Activated T-cell treated with anti-CD3 and anti-CD28 coated beads for 1 hour (primary cell): ENCODE data around the gene SENP3.

Experiments used
- DNase-seq: peaks from one replicate; pipeline ENCODE4 v3.0.0-alpha.2; 2020; ENCODE audit warnings: low read depth

The SENP3 gene

DNA sequence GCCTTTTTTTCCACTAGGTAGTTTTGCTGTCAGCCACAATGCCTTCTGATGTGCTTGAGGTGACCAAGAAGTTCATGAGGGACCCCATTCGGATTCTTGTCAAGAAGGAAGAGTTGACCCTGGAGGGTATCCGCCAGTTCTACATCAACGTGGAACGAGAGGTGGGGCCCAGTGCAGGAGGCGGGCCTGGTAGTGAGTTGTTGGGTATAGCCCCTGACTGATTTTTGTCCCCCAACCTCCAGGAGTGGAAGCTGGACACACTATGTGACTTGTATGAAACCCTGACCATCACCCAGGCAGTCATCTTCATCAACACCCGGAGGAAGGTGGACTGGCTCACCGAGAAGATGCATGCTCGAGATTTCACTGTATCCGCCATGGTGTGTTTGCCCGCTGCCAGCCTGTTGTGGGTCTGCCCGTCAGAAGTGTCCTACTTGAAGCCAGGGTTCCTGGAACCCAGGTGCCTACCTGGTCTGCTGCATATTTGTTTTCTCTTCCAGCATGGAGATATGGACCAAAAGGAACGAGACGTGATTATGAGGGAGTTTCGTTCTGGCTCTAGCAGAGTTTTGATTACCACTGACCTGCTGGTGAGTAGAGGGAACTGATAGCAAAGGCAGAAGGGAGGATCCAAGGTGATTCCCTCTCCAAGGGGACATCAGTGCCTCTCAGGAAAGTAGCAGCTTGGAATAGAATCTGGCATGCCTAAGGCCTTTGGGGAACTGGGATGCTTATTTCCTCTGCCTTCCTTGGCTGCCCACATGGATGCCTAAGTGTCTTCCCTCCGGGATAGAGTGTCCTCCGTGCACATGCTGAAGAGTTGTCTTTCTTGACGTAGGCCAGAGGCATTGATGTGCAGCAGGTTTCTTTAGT lies 15.8 kb downstream of the SENP3 start:
- DNase-seq: no peak

DNA sequence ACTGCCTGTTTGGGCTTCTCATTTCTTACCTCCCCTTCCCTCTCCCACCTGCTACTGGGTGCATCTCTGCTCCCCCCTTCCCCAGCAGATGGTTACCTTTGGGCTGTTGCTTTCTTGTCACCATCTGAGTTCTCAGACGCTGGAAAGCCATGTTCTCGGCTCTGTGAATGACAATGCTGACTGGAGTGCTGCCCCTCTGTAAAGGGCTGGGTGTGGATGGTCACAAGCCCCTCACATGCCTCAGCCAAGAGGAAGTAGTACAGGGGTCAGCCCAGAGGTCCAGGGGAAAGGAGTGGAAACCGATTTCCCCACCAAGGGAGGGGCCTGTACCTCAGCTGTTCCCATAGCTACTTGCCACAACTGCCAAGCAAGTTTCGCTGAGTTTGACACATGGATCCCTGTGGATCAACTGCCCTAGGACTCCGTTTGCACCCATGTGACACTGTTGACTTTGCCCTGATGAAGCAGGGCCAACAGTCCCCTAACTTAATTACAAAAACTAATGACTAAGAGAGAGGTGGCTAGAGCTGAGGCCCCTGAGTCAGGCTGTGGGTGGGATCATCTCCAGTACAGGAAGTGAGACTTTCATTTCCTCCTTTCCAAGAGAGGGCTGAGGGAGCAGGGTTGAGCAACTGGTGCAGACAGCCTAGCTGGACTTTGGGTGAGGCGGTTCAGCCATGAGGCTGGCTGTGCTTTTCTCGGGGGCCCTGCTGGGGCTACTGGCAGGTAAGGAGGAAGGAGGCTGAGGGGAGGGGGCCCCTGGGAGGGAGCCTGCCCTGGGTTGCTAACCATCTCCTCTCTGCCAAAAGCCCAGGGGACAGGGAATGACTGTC lies 17.5 kb downstream of the SENP3 start, which contains the start of gene CD68:
TSS of gene CD68 (plus strand) at position 638 of the 833 bp plus-strand sequence. CDS start at position 678, 40 bp downstream.
- DNase-seq: peak; percentile 41

DNA sequence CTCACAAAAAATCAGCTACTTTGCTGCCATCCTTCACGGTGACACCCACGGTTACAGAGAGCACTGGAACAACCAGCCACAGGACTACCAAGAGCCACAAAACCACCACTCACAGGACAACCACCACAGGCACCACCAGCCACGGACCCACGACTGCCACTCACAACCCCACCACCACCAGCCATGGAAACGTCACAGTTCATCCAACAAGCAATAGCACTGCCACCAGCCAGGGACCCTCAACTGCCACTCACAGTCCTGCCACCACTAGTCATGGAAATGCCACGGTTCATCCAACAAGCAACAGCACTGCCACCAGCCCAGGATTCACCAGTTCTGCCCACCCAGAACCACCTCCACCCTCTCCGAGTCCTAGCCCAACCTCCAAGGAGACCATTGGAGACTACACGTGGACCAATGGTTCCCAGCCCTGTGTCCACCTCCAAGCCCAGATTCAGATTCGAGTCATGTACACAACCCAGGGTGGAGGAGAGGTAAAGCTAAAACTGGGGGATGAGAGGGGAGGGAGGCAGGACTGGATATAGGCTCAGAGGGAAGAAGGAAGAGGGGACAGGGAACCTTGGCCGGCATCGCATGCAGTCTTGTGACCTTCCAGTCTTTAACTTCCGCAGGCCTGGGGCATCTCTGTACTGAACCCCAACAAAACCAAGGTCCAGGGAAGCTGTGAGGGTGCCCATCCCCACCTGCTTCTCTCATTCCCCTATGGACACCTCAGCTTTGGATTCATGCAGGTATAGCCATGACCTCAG lies 18.3 kb downstream of the SENP3 start:
- DNase-seq: no peak

DNA sequence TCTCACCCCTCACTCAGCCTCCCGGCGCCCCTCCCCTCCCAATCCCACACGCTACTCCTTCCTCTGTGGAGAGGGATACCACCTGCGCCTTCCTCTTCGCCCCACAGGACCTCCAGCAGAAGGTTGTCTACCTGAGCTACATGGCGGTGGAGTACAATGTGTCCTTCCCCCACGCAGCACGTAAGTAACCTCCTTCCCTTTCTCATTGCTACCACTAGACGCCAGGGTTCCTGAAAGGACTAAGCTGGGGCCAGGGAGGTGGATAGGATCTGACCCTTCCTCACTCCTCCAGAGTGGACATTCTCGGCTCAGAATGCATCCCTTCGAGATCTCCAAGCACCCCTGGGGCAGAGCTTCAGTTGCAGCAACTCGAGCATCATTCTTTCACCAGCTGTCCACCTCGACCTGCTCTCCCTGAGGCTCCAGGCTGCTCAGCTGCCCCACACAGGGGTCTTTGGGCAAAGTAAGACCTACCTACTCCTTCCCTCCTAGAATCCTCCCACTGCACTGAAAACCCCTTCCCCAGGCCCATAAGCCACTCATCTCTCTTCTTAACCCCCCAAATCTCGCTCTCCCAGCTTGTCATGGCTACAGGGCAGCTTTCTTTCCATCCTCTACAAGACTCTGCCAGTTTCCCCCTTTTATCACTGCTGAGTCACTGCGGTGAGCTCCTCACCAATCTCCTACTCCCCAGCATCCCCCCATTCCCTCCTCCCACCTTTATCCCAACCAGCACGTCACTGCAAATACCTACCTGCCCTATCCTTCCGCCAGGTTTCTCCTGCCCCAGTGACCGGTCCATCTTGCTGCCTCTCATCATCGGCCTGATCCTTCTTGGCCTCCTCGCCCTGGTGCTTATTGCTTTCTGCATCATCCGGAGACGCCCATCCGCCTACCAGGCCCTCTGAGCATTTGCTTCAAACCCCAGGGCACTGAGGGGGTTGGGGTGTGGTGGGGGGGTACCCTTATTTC lies 19.2 kb downstream of the SENP3 start:
- DNase-seq: no peak

DNA sequence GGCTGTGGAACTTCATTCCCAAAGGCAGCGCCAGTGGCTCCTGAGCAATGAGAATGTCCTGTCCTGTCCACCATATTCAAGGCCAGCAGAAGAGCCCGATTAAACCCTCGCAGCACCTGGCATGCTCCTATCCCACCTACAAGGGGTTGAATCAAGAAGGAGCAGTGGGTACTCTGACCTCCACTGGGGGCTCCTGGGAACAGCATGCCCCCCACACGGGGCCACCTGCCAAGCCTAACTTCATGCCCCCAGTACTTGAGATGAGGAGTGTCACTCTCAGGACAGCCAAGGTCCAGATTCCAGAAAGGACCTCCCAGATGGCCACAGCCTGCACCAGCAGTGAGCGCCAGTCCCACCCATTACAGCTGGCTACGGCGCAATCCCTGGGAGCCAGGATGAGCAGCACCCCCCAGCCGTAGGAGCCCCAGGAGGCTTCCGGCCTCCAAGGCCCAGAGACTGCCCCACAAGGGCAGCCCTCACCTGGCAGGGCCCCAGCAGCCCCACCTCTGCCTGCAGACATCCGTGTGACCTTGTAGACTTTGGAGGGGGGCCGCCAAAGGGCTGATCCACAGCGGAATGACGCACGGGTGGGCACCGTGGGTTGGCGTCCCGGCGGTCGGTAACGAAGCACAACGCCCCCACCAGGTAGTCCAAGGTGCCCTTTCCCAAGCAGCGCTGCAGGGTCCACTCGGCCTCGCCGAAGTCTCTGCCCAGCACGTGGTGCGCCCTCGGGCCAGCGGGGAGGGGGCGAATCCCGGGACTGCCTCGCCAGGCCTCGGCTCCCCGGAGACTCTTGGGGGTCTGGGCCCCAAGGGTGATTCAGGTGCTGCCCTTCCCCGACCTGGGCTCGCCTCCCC lies 20.9 kb downstream of the SENP3 start:
- no peak for DNase-seq

DNA sequence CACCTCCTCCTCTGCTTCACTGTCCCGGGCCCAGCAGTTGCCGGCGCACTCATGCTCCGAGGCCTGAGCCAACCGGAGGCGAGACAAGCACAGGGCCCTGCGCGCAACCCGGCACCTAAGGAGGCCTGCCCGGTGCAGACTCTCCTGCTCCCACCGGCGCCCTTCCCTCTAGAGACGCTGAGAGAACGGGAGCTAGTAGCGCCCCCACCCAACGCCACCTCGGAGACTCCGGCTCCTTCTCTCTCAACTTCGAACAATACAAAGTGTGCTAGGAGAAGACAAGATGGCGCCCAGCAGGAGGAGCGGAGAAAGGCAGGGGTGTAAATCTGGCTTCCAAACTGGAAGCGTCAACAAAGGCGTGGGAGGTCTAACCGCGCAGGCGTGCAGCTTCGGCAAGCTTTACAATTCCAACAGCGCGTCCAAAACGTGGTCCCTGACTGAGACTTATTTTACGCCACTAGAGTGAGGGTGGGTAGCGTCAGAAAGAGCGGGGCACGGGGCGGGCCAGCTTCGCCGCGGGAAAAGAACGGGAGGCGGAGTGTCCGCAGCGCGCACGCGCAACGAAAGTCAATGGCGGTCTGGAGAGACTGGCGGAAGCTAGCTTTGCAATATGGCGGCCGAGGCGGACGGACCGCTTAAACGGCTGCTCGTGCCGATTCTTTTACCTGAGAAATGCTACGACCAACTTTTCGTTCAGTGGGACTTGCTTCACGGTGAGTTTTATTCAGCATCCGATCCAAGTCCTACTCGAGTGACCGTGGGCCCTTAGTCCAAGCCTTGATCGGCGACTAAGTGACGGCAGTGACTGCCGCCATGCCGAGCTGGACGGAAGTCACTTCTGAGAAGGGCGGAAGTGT lies 21.8 kb downstream of the SENP3 start, which contains the start of gene MPDU1:
TSS of gene MPDU1 (plus strand) at position 600 of the 857 bp plus-strand sequence. CDS start at position 611, 11 bp downstream.
- DNase-seq: peak; percentile 93

DNA sequence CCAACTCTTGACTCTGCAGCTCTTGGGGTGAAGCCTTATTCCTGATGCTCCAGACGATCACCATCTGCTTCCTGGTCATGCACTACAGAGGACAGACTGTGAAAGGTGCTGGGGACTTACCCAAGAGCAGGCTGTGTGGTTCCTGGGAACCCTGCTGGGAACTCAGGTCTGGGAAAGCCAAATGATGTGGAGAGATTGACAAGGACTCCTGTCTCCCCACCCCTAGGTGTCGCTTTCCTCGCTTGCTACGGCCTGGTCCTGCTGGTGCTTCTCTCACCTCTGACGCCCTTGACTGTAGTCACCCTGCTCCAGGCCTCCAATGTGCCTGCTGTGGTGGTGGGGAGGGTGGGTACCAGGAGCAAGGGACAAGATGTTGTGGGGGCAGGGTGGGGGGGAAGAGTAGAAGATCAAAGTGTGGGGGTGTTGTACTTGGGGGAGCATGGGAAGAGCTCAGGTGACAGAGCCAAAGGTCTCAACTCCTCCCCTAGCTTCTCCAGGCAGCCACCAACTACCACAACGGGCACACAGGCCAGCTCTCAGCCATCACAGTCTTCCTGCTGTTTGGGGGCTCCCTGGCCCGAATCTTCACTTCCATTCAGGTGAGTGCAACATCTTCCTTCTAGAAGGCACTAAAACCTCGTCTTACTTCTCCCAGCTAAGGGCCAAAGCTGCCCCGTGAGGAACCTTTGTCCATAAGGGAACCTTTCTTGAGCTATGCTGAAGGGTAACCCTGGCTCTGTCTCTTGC lies 25.1 kb downstream of the SENP3 start:
- no peak for DNase-seq

DNA sequence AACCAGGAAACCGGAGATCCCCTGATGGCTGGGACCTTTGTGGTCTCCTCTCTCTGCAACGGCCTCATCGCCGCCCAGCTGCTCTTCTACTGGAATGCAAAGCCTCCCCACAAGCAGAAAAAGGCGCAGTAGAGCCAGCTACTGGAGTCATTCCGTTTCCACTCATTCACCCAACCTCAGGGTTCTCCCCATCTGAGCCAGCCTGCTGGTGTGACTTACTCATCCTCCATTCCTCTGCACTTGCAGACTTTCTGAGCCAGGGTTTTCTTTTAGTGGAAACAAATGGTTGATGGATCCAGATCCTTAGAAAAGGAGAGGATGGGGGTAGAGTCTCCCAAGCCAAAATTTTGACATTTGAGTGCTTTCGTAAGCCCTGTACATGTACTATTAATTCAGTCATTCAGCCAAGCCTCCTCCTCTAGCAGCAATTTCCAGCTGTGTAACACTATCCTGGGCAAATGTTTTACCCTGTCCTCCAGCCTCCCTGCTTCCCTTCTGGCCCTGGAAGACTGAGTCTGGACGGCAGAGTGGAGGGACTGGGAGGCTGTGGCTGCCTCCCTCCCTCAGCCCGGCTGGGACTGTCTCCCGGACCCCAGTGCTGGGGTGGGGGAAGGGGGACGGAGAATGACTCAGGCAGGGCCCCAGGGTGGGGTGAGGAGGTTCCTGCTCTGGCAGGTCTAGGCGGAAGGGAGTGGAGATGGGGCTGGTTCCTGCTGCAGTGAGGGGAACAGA lies 25.9 kb downstream of the SENP3 start:
- no peak for DNase-seq

DNA sequence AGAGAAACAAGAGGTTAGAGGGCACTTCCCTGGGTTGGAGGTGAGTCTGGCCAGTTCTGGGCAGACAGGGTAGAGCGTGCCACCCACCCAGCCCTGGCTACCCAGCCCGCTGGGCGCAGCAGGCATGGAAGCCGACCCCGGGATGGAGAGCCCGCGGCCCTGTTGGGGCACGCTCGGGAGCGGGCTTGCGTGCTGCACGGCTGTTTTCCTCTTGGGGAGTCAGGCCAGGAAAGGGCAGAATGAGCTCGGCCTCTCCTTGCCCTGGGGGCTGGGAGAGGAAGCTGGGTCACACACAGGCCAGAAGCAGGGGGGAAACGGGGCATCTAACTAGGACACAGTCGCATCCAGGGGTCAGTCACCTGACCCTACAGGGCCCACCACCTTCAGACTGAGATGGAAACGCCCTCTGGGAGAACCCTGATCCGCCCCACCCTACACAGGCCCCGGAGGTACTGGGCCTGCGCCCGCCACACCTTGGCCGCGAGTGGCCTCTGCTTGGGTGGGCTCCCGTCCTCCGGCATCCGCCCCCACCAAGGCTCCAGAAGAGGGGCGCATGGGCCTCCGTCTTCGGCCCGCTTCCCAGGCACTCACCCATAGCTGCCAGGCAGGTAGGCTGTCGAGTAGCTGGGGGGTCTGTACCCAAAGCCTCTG lies 27.0 kb downstream of the SENP3 start:
- DNase-seq: no peak

DNA sequence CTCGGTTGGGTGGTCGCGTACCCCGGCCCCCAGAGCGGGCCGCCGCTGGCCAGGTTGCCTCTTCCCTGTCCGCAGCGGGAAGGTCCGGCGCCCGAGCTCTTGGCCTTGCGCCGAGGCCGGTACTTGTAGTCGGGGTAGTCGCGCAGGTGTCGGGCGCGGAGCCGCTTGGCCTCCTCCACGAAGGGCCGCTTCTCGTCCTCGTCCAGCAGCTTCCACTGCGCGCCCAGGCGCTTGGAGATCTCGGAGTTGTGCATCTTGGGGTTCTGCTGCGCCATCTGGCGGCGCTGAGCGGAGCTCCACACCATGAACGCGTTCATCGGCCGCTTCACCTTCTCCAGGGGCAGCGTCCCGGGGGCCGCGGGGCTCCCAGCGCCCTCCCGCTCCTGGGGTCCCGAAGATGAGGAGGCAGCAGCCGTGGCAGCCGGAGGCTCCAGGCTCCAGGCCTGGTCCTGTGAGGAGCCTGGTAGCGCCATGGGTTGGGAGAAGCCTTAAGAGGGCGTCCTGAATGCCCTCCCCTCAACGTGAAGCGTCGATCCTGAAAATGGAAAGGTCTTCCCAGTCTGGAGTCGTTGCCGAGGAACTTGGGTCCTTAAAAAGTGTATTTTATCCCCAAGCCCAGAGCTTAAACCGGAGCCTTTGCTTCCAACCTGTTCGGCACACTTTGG lies 27.6 kb downstream of the SENP3 start:
- peak; percentile 54 for DNase-seq

DNA sequence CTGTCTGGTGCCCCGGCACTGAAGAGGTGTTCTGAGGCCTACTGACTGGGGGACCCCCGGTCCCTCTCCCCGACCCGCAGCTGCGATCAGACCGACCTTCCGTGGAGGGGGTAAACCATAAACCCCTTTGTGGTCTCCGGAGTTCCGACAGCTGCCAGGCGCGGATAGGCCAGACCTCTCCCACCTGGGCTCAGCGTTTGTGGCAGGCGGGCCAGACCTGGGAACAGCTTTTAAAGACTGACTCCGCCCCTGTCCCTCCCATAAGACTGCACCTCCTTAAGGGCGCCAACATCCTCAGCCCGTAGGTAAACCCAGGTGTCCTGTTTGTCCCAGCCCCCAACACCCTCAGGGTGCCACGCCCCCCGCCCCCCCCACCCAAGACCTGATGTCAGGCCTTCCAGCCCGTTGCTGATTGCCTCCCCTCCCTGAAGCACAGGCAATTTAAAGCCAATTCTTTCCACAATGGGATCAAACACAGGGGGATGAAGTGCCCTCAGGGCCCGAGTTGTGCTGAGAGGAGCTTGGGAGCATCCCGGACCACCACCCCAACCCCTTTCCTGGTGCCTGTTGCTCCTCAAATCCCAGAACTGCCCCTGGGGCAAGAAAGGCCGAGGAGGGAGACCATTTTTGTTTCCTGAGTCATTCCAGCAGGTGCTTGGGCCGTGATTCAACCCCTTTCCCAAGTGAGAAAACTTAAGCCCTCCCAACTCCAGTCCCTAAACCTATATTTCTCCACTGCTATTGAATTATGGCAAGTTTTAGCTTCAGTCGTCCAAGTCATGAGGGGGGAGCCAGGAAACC lies 28.4 kb downstream of the SENP3 start, which contains the start of gene SOX15:
TSS of gene SOX15 (minus strand) at position 204 of the 801 bp plus-strand sequence. CDS start 418 bp downstream, outside the sequence.
- no peak for DNase-seq

DNA sequence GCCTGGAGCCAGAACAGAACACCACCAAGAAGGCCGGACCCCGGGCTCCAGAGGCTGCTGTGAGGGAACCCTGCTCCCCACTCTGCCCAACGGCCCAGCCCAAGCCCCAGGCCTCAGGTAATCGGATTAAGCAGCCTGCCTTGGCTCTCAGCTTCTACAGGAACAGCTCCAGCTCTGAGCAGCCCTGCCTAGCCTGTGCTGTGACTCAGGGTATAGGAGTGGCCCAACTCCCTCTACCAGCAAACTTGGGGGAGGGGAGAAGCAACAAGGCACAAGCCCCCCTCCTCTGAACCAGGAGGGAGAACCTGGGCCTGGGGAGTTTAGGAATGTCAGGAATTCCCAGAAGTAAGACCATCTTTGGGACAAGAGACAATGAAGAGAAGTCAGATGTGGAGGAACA lies 29.0 kb downstream of the SENP3 start:
- no peak for DNase-seq

DNA sequence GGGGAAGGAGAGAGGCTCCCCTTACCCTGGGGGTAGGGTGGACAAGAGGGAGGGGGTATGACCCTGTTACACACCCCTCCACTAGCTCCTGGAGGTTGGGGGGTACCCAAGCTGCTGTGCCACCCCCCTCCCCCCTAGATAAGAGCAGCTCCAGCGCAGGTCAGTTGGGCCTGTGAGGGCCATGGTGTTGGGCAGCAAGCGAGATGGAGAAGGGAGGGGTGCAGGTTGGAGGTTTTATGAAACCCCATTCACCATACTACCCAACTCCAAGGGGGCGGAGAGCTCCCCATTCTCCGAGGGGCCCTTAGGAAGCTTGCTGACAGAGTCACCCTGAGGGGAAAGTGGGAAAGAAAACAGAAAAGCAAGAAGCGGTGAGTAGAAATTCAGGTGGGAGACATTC lies 29.9 kb downstream of the SENP3 start:
- no peak for DNase-seq

DNA sequence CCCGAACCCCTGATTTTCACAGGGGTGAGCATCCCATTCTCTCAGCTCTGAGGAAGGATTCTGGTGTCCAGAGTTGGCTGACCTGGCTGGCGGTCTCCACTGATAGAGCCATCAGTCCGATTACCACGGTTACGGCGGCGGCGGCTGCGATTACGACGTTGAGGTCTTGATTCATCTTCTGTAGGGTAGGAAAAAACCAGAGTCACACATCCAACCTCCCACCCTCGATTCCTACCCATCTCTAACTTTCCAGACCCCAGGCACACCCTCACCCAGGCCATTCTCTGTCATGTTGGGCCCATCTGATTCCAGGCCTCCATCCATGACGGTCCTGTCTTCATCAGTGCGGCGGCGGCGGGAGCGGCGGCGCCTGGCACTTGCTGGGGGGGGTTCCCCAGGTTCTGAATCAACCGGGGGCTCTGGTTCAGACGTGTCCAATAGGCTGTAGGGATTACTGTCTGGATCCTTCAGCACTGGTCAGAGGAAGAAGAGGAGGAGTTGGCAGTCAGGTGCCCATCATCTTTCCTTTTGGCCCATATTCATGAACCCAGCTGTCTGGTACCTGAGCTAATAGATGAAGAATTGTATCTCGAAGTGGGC lies 30.8 kb downstream of the SENP3 start:
- DNase-seq: no peak

DNA sequence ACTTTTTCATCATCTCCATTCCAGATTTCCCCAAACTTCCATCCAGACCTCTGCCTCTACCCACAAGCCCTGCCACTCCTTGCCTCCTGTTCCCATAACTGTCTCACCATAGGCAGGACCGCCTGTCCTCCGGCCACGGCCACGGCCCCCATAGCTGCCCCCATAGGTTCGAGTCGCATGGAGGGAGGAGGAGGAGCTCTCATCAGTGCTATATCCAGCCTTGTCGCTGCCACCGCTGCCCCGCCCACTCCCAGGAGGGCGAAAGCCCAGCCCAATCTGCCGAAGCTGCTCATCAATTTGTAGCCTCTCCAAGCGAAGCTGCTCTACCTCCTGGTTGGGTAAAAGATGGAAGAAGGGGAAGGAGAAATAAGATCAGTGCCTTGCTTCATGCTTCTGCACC lies 31.6 kb downstream of the SENP3 start:
- no peak for DNase-seq
